H1 (cell line): Measurements from ENCODE around the gene TIMM22. TPM values are rescaled to one million over a fixed set of nuclear protein-coding genes. Genes with fewer than 3 reads are reported as not detected.
A peak's percentile ranks its signal among the peaks of the same experiment; 100 is the strongest.

Experiments used
- ASH2L ChIP-seq: fragments of 200-600, 300-600 bp; sonication (generic); IDR thresholded peaks from one replicate; pipeline ENCODE4 v1.7.1; 2017; ENCODE audit warnings: low read length
- ATF2 ChIP-seq: IDR thresholded peaks from 2 replicates; pipeline ENCODE4 v1.6.1; 2012; ENCODE audit warnings: low read length, inconsistent platforms
- BRCA1 ChIP-seq: IDR thresholded peaks from 2 replicates; pipeline ENCODE4 v1.6.1; 2012; ENCODE audit warnings: low read depth, low read length, improper control_type of control experiment
- E2F6 ChIP-seq: IDR thresholded peaks from 2 replicates; pipeline ENCODE4 v1.6.1; 2012; ENCODE audit warnings: inconsistent platforms
- JUND ChIP-seq: IDR thresholded peaks from 2 replicates; pipeline ENCODE4 v1.6.1; 2011; ENCODE audit warnings: mild to moderate bottlenecking, improper control_type of control experiment, low read length
- KDM4A ChIP-seq: IDR thresholded peaks from one replicate; pipeline ENCODE4 v1.7.1; 2012; ENCODE audit warnings: low read depth, mild to moderate bottlenecking, moderate library complexity, low read length, inconsistent platforms; ENCODE audit not compliant: severe bottlenecking
- KDM5A ChIP-seq: fragments of 200-600 bp; IDR thresholded peaks from 2 replicates; pipeline ENCODE4 v1.7.1; 2012; ENCODE audit warnings: mild to moderate bottlenecking, low read length, inconsistent platforms, mixed read lengths
- MAX ChIP-seq: IDR thresholded peaks from 2 replicates; pipeline ENCODE4 v1.6.1; 2012; ENCODE audit warnings: inconsistent platforms
- PHF8 ChIP-seq: fragments of 200-600 bp; sonication (generic); conservative IDR thresholded peaks from 2 replicates; pipeline ENCODE4 v1.7.1; 2012; ENCODE audit warnings: low read depth, mild to moderate bottlenecking, inconsistent platforms, low read length, moderate library complexity
- POLR2AphosphoS5 ChIP-seq: IDR thresholded peaks from 2 replicates; pipeline ENCODE4 v1.6.1; 2011; ENCODE audit warnings: low read depth, low read length
- RBBP5 ChIP-seq: IDR thresholded peaks from 2 replicates; pipeline ENCODE4 v1.7.1; 2012; ENCODE audit warnings: low read depth, mild to moderate bottlenecking, inconsistent platforms, low read length, moderate library complexity, borderline replicate concordance
- SIN3A ChIP-seq, 2 experiments: IDR thresholded peaks in 1 of 2; conservative IDR thresholded peaks in 1 of 2; 2 replicates each; pipeline ENCODE4 v1.6.1; 2011 to 2012; ENCODE audit warnings: low read length in 2 of 2, improper control_type of control experiment in 1 of 2, low read depth in 1 of 2, mild to moderate bottlenecking in 1 of 2
- SIRT6 ChIP-seq: IDR thresholded peaks from one replicate; pipeline ENCODE4 v1.7.1; 2012; ENCODE audit warnings: low read length, inconsistent platforms
- SIX5 ChIP-seq: IDR thresholded peaks from 2 replicates; pipeline ENCODE4 v1.6.1; 2011; ENCODE audit warnings: mild to moderate bottlenecking, low read depth, low read length
- SP1 ChIP-seq: IDR thresholded peaks from 2 replicates; pipeline ENCODE4 v1.6.1; 2011; ENCODE audit warnings: low read depth, low read length
- SP2 ChIP-seq: IDR thresholded peaks from 2 replicates; pipeline ENCODE4 v1.6.1; 2012; ENCODE audit warnings: mild to moderate bottlenecking, low read length, inconsistent platforms
- SRF ChIP-seq: IDR thresholded peaks from 2 replicates; pipeline ENCODE4 v1.6.1; 2011; ENCODE audit warnings: mild to moderate bottlenecking, low read depth, low read length, moderate library complexity
- SUZ12 ChIP-seq: fragments of 200-600 bp; sonication (generic); IDR thresholded peaks from 2 replicates; pipeline ENCODE4 v1.6.1; 2012; ENCODE audit warnings: mild to moderate bottlenecking, inconsistent platforms, low read length, moderate library complexity, mixed read lengths
- TAF1 ChIP-seq: IDR thresholded peaks from 2 replicates; pipeline ENCODE4 v1.6.1; 2011; ENCODE audit warnings: mild to moderate bottlenecking, low read depth, low read length
- TAF7 ChIP-seq: optimal IDR thresholded peaks from 2 replicates; pipeline ENCODE3; 2011; ENCODE audit warnings: low read depth, mild to moderate bottlenecking, inconsistent platforms, low read length, moderate library complexity, borderline replicate concordance
- TCF12 ChIP-seq: IDR thresholded peaks from 2 replicates; pipeline ENCODE4 v1.6.1; 2011; ENCODE audit warnings: low read depth, mild to moderate bottlenecking, low read length
- TEAD4 ChIP-seq: IDR thresholded peaks from 2 replicates; pipeline ENCODE4 v1.6.1; 2012; ENCODE audit warnings: low read depth, low read length, inconsistent platforms, mixed read lengths
- polyA plus RNA-seq, 7 experiments: library from polyadenylated mRNA; depleted of rRNA in 3 of 7; stranded (reverse) in 5 of 7; unstranded in 2 of 7; fragments of >200 nt in 5 of 7; fragments of 200-250 nt in 2 of 7; gene quantifications; 1 replicate in 5 of 7; 2 replicates in 1 of 7; 4 replicates in 1 of 7; pipeline versions ENCODE4 v1.2.1 to v1.2.3, GENCODE V29; 2011 to 2013; ENCODE audit warnings: missing spikeins in 2 of 7, mixed read lengths in 2 of 7
- total RNA-seq: library from RNA; stranded (reverse); fragmentation: NEBNext Ultra II Directional; extraction: Animal tissue kit (Norgen Biotek cat#: 25700); gene quantifications from 2 replicates; pipeline ENCODE4 v1.2.1, GENCODE V29; 2021

The TIMM22 gene
- total and polyA plus RNA-seq, 2 of the 8 experiments (the other 6 are each of a cell fraction or from before 2014, with no cell fraction given): 13.8 to 17.4 TPM

GRCh38 chr17:996554-997344 is at the start of gene TIMM22 (continued):
- TF ChIP-seq TAF7: peak; percentile 98
- TF ChIP-seq BRCA1: peak; percentile 56
- peak; percentile 39 for TF ChIP-seq KDM4A
- TF ChIP-seq SIX5: peak; percentile 63
- TF ChIP-seq JUND: 0 out of 2 replicates have a peak, but pooled peaks have one; percentile 47
- peak; percentile 52; the same call in 1 of the 2 replicates for TF ChIP-seq TEAD4
- no peak for TF ChIP-seq SP2
- TF ChIP-seq ASH2L: peak; percentile 95
- TF ChIP-seq SP1: 0 out of 2 replicates have a peak, but pooled peaks have one; percentile 52
- TF ChIP-seq SIN3A (conservative IDR thresholded peaks at IDR 0.05 in 1 of 2, IDR thresholded peaks at IDR 0.05 in 1 of 2; ENCODE audit: low read depth in 1 of 2, low read length in 2 of 2): peak; percentile 65 to 89; a peak in 2 of 4 replicates
- TF ChIP-seq ATF2: peak; percentile 79
- peak; percentile 99 for TF ChIP-seq MAX
- peak; percentile 83 for TF ChIP-seq RBBP5
- TF ChIP-seq POLR2AphosphoS5: peak; percentile 82
- TF ChIP-seq SUZ12: no peak
- TF ChIP-seq TAF1: peak; percentile 99
- TF ChIP-seq SIRT6: no peak
- TF ChIP-seq SRF: no peak
- peak; percentile 64; the same call in 1 of the 2 replicates for TF ChIP-seq TCF12
- peak; percentile 99 for TF ChIP-seq KDM5A
- peak; percentile 98 for TF ChIP-seq PHF8
- peak; percentile 95 for TF ChIP-seq E2F6
